GM21367 (cell line): ENCODE data around the gene THPO.
"Not testable (repeated sequence)": the region's sequence is repeated elsewhere in the genome, so short reads cannot be mapped to it uniquely, and the experiment has no call there.

ENCODE experiments used
- ATAC-seq: cut with Tn5 transposase; IDR thresholded peaks from one replicate; pipeline ENCODE4 v1.9.1; 2021; ENCODE audit not compliant: unreplicated experiment

Gene THPO

DNA sequence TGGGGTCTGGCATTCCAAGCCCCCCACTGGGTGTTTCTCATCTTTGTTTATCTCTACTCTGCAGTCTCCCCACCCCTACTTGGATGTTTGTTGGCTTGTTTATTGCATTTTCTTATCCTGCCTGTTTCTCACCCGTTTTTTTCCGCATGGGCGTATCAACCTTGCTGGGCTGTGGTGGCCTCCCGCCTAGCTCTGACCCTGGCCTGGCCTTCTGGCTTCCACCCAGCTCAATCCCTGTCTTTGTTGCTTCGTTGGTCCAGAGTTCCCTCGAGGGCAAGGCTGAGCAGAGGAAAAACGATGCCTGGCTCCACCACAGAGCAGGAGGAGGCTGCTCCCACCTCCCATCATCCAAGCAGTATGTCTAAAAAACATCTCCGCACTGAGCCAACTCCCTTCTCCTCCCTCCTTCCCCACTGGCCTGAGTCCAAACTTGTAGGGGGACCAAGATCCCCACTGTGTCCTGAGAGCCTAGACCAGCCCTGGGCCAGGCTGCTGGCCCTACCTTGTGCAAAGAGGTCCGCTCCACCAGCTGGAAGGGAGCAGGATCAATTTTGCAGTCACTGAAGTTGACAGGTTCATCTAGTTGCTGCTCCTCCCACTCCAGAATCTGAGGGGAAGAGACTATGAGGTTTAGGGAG is 26.4 kb downstream of the THPO start:
- ATAC-seq = no peak

DNA sequence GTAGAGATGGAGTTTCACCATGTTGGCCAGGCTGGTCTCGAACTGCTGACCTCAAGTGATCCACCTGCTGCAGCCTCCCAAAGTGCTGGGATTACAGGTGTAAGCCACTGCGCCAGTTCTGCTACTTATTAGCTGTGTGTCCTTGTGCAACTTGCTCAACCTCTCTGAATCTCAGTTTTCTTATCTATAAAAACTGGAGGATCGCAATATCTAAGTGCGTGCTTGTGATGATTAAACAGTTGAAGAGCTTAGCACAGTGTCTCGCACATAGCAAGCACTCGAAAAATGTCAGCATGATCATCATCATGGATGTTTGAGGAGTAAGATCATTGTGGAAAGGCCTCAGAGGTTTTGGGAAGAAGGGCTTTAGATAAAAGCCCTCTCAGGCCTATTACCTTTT is 27.4 kb downstream of the THPO start:
- no peak for ATAC-seq

DNA sequence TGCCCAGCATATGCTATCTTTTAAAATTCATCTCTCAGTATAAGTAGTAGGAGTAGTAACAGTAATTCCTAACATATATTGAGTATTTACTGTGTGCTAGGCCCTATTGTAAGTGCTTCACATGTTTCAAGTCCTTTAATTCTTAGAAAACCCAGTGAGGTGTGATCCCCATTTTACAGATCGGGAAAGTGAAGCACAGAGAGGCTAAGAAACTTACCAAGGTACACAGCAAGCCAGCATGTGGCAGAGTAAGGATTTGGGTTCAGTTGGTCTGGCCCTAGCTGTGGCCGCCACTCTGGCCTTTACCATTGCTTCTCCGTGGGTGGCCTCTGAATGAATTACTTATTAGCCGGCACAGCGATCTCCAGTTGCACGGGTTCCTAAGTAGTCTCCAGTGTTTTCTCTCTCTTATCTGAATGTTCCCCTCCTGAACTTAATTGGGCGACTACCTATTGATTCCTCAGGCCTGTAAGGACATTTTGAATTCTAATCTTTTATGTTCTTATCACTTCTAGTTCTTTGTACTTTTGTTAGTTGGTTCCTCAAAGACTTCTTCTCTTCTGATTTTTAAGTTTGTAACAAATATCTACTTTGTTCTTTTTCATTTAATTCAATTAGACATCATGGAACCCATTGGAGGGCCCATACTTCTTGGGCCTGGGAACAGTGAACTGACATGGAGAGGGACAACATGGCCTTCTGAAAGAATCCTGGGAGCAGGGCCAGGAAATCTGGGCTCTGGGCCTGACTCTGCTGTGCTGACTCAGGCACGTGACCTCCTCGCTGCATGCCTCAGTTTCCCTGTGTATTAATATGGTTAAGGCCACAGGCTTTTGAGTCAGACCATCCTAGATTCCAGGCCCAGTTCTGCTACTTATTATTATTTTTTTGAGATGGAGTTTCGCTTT is 28.2 kb downstream of the THPO start:
- no peak for ATAC-seq

DNA sequence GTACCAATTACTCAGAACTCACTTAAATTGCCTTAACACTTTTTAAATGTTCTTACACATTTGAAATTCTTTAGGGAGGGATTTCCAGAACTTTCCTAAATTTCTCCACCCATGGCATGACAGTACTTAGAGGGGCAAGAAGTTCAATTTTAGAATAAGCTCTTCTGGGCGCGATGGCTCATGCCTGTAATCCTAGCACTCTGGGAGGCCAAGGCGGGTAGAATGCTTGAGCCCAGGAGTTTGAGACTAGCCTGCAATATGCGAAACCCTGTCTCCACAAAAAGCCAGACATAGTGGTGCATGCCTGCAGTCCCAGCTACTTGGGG is 30.0 kb downstream of the THPO start:
- ATAC-seq = no peak

DNA sequence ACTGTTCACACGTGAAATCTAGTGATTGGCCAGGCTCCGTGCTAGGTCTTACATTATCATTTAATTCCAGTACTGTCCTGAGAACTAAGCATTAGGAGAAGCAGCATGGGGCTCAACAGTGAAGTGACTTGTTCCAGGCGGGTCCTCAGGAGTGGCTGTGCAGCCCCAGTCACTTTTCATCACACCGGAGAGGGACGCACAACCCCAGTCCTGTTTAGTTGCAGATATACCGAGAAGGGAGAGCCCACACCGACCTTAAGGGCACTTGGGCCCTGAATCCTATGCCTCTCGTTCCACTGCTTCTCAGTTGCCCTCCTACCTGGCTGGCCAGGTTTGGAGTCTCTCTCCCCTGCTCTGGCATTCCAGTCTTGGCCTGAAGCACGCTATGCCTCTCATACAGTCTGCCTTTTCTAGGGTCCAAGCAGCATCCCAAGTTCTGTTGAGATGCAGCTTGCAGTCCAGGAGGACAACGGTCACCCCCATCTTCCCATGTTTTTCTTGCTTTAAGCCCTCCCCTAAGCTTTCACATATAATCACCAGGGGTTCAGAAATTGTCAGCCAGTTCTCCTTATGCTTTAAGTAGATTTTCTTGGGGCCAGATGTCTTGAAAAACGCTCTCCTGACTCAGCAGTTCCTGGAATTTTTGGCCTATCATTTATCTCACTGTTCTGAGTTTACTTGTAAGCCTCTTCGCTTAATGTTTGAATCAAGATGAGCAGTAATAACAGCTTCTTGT is 30.5 kb downstream of the THPO start:
- ATAC-seq = no peak

DNA sequence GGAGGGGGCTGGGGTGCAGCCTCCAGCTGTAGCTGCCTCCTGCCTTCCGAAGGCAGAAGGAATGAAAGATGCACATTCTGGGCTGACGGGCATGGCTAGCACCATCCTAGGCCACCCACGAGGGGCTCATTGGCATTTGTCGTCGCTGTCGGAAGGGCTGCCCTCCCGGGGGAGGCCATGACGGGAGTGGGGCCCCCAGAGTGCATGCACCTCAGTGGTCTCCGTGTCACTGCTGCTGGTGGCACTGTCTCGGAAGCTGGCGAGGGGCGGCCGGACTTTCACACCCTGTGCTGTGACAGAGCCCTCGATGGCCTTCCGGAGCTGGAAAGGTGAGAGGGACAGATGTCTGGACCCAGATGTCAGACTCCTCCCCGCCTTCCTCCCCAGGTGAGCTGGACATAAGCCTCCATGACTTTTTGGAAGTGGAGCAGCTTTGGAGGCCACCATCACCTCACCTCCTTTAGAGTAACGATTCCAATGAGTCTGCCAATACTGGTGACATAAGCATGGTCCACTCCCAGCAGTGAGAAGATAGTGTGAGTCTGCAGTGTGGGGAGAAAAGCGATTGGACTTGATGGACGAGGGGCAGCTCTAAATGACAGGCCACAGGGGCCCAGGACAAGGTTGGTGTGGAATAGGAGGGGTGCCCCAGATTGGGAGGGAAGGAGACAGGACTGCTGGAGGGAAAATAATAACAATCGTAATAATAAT is 31.4 kb downstream of the THPO start:
- no peak for ATAC-seq

DNA sequence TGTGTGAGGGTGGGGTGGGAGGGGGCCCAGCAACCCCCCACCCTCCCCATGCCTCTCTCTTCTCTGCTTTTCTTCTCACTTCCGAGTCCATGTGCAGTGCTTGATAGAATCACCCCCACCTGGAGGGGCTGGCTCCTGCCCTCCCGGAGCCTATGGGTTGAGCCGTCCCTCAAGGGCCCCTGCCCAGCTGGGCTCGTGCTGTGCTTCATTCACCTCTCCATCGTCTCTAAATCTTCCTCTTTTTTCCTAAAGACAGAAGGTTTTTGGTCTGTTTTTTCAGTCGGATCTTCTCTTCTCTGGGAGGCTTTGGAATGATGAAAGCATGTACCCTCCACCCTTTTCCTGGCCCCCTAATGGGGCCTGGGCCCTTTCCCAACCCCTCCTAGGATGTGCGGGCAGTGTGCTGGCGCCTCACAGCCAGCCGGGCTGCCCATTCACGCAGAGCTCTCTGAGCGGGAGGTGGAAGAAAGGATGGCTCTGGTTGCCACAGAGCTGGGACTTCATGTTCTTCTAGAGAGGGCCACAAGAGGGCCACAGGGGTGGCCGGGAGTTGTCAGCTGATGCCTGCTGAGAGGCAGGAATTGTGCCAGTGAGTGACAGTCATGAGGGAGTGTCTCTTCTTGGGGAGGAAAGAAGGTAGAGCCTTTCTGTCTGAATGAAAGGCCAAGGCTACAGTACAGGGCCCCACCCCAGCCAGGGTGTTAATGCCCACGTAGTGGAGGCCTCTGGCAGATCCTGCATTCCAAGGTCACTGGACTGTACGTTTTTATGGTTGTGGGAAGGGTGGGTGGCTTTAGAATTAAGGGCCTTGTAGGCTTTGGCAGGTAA is 32.5 kb downstream of the THPO start:
- ATAC-seq = no peak

DNA sequence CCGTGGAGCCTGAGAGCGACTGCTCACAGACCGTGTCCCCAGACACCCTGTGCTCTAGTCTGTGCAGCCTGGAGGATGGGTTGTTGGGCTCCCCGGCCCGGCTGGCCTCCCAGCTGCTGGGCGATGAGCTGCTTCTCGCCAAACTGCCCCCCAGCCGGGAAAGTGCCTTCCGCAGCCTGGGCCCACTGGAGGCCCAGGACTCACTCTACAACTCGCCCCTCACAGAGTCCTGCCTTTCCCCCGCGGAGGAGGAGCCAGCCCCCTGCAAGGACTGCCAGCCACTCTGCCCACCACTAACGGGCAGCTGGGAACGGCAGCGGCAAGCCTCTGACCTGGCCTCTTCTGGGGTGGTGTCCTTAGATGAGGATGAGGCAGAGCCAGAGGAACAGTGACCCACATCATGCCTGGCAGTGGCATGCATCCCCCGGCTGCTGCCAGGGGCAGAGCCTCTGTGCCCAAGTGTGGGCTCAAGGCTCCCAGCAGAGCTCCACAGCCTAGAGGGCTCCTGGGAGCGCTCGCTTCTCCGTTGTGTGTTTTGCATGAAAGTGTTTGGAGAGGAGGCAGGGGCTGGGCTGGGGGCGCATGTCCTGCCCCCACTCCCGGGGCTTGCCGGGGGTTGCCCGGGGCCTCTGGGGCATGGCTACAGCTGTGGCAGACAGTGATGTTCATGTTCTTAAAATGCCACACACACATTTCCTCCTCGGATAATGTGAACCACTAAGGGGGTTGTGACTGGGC is 33.3 kb downstream of the THPO start:
- ATAC-seq = no peak

DNA sequence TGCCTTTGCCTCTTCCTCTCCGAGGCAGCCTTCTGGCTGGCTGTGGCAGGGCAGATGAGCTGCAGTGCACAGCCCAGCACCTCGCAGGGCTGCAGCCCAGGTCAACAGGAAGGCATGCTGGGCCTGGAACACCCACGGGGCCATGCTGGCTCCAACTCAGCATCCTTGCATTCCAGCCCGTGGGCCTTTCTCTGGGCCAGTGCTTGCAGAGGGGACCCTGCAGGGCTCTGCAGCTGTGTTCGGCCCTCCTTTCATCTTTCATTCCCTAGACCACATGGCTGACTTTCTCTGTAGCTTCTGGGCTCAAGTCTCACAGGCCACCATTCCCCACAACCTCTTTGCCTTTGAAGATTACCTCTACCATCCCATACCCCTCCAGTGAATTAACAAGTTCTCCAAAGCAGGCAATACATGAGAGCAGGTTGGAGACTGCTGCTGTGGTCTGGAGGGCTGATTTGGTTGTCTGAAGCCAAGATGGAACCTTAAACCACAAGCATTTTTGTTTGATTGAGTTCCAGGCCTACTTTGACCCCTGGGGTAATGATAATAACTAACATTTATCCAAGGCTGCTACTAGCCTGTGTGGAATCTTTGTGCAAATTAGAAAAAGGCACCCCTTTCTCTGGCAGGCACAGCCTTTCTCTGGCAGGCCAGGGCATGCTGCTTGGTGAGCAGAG is 34.7 kb downstream of the THPO start:
- ATAC-seq = no peak

DNA sequence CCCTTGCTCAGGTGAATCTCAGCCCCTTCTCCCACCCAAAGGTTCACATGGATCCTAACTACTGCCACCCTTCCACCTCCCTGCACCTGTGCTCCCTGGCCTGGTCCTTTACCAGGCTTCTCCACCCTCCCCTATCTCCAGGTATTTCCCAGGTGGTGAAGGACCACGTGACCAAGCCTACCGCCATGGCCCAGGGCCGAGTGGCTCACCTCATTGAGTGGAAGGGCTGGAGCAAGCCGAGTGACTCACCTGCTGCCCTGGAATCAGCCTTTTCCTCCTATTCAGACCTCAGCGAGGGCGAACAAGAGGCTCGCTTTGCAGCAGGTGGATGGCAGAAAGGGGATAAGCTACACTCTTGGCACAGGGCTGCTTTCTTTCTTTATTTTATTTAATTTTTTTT is 36.1 kb downstream of the THPO start:
- ATAC-seq = no peak

DNA sequence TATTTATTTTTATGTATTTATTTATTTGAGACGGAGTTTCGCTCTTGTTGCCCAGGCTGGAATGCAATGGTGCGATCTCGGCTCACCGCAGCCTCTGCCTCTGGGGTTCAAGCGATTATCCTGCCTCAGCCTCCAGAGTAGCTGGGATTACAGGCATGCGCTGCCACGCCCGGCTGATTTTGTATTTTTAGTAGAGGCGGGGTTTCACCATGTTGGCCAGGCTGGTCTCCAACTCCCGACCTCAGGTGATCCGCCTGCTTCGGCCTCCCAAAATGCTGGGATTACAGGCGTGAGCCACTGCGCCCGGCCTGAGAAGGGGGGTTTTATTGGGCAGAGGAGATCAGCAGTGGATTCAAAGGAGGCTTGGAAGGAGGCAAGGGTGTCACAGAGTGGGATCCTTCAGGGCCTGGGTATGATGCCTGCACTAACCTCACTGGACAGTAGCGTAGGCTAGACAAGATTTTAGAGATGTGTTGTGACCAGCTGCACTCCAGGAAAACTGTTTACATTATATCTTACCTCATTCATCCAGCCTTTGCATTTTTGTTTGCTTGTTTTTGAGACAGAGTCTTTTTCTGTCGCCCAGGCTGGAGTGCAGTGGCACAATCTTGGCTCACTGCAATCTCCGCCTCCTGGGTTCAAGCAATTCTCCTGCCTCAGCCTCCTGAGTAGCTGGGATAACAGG is 38.4 kb downstream of the THPO start:
- ATAC-seq = not testable (repeated sequence)

DNA sequence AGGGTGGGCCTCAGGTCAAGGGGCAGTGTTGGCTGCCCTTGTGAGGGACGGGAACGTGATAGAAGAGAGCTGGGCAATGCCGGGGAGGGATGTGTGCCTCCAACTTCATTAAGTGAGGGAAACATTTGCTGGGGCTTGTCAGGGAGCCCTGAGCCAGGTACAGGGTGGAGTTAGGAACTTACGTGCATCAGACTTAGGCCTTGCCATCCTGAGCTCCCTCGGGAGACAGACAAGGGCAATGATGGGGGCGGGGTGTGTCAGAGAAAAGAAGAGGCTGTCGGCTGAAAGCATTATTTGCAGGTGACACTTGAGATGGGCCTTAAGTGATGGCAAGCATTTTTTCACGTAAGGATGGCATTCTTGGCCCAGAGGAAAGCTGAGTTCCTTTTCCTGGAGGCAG is 39.0 kb downstream of the THPO start:
- ATAC-seq = no peak

DNA sequence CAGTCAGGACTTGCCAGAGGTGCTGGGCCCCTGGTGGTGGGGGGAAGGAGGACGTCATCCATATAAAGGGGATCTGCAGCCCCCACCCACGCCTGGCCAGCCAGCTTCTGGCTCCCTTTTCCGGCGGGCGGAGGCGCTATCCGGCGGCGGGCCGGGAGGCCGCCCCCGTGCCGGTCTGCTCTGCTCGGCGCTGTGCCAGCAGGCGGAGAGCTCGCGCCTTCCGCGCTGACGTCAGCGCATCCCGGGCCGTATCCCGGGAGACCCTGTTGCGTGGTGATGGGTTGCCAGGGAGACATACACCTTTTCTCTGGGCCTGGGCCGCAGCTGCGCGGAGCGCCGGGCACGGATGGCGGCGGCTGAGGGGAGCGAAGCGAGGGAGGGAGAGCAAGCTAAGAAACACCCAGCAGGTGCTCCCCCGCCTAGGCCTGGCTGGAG is 39.5 kb downstream of the THPO start:
- no peak for ATAC-seq

DNA sequence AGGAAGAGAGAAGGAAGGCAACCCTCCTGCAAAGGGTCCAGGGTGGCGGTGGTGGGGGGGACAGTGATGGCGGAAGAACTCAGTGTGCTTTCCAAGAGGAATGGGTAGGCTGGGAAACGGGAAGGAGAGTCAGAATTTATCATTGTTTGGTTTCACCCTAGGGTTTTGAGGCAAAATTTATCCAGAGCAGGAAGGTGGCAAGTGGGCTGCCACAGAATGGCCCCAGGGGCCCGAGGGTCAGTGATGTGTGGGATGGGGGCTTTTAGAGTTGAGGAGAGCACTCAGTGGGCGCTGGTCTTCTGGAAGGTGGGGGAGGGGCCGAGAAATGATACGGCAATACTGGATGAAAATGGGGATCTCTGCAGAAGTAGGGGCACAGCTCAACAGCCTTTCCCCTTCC is 40.0 kb downstream of the THPO start:
- no peak for ATAC-seq

DNA sequence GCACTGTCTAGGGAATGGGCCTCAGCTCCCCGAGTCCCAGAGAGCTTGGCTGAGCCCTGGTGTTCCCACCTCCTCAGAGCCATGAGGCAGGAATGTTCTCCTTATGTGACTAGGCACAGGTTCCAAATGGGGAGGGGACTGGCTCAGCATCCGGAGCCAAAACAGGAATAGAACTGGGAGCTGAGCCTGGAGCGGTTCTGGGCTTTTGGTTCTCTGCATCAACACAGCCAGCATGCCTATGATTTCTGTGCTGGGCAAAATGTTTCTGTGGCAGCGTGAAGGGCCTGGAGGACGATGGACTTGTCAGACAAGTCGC is 40.6 kb downstream of the THPO start, which contains the start of gene FAM131A:
TSS of gene FAM131A (plus strand) at position 202 of the 316 bp plus-strand sequence. CDS start at position 233, 31 bp downstream.
- ATAC-seq = no peak

DNA sequence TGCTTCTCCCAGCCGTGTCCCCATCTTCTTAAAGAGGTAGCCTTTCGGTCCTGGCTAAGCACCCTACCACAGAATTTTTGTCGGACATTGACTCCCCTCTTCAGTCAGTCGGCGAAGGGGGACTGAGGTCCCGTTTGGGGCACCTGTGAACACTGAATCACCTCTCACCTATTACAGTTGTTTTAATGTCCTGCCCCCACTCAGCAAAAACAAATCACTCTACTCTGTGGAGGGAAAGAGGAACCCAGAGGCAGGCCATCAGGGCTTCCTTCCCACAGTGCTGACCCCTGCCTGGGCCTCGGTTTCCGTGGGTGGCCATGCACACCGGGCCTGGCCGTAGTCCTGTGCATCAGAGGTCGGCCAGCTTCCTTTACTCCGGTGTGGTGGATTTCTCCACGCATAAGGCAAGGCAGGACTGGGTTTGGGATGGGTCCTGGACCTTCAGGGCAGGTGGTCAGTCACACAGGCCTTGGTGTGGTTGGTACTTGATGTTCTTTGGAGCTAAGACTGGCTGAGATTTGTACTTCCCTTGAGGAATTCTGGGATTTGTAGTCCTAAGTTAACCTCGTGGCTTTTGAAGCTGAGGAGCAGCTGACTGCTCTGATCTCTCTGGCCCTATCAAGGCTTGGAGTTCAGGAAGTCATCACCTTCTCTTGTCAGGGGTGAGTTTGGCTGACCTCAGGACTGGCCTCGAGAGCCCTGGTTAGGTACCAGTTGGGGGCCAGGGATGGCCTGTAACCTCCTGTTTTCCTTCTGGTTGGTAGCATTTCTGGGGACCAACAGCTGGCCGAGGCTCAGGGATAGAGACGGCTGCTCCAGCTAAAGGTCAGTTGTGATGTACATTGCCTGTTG is 41.2 kb downstream of the THPO start:
- ATAC-seq = no peak

DNA sequence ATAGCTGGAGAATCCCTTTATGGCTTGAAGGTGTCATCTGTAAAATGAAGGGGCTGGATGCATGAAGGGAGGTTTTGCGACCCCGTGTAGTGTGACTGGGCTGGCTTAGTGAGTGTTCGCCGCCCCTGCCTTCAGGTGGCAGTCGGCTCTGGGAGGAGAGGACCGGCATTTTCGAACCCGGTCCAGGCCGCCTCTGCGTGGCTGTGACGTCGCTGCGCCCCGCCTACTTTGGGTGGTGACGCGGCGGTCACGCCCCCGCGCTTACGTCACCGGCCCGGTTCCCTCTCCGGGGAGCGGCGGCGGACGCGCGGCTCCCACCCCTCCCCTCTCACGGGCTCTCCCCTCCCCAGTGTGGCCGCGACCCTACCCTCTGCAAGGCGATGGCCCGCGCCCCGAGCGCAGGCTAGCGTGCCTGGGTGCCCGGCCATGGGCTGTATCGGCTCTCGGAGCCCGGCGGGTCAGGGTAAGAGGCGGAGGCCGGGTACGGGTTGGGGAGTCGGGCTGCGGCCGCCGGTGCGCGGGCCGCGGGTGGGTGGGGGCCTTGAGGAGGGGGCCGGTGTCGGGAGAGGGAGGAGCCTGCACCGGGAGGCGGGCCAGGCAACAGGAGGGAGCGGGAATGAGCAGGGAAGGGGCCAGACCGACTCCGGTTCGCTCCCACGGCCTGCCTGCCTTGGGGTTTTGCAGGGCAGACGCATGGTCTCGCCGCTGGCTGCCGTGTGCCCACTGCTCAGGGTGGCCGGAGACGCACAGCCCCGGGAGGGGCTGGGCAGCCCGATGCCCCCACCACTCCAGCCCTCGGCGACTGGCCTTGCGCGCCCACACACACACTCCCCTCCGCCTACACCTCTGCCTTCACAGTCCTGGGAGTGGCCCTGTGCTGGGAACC is 42.1 kb downstream of the THPO start:
- peak; percentile 60 for ATAC-seq
